Neuronal stem cell (in vitro differentiated cells): ENCODE measurements around the gene VTI1A.

Source experiments
- DNase-seq: peaks from one replicate; pipeline ENCODE4 v3.0.0-alpha.2; 2013; ENCODE audit warnings: low spot score
- H2AFZ ChIP-seq: one replicate; pipeline ENCODE4 v1.6.1; 2013; ENCODE audit warnings: mild to moderate bottlenecking, low read length, inconsistent platforms
- H2AK5ac ChIP-seq: 2 replicates; pipeline ENCODE4 v1.6.1; 2013; ENCODE audit warnings: low read depth, mild to moderate bottlenecking, inconsistent platforms, low read length, moderate library complexity, mixed read lengths
- H2BK120ac ChIP-seq: 2 replicates; pipeline ENCODE4 v1.6.1; 2013; ENCODE audit warnings: low read depth, mild to moderate bottlenecking, inconsistent platforms, low read length, moderate library complexity, mixed read lengths
- H2BK12ac ChIP-seq: one replicate; pipeline ENCODE4 v1.6.1; 2013; ENCODE audit warnings: low read length, inconsistent platforms
- H2BK15ac ChIP-seq: 2 replicates; pipeline ENCODE4 v1.6.1; 2013; ENCODE audit warnings: mild to moderate bottlenecking, low read length, inconsistent platforms, mixed read lengths
- H2BK5ac ChIP-seq: one replicate; pipeline ENCODE4 v1.6.1; 2013; ENCODE audit warnings: inconsistent platforms, mild to moderate bottlenecking, low read length, moderate library complexity
- H3K14ac ChIP-seq: one replicate; pipeline ENCODE4 v1.6.1; 2013; ENCODE audit warnings: low read length, inconsistent platforms
- H3K18ac ChIP-seq: 2 replicates; pipeline ENCODE4 v1.6.1; 2013; ENCODE audit warnings: low read length, inconsistent platforms
- H3K23ac ChIP-seq: 2 replicates; pipeline ENCODE4 v1.6.1; 2013; ENCODE audit warnings: low read depth, mild to moderate bottlenecking, mixed read lengths, low read length, inconsistent platforms; ENCODE audit not compliant: poor library complexity
- H3K27ac ChIP-seq: replicated peaks from 3 replicates; pipeline ENCODE4 v1.5.1; 2013; ENCODE audit warnings: low read length, inconsistent platforms
- H3K27me3 ChIP-seq, 3 experiments: 2 replicates each; pipeline ENCODE4 v1.6.1; 2013; ENCODE audit warnings: low read length in 3 of 3, mild to moderate bottlenecking in 2 of 3, inconsistent platforms in 1 of 3, low read depth in 1 of 3, mixed read lengths in 1 of 3, moderate library complexity in 1 of 3; ENCODE audit not compliant: control insufficient read depth in 3 of 3, insufficient read depth in 3 of 3
- H3K36me3 ChIP-seq, 2 donors: replicated peaks in 1 of 2; 2 replicates each; pipeline ENCODE4 v1.6.1; 2013; ENCODE audit warnings: low read length in 2 of 2; ENCODE audit not compliant: control insufficient read depth in 2 of 2, insufficient read depth in 2 of 2
- H3K4ac ChIP-seq: 2 replicates; pipeline ENCODE4 v1.6.1; 2013; ENCODE audit warnings: inconsistent platforms, mild to moderate bottlenecking, low read length, moderate library complexity
- H3K4me1 ChIP-seq, 2 donors: 1 replicate in 1 of 2; 2 replicates in 1 of 2; pipeline ENCODE4 v1.6.1; 2013; ENCODE audit warnings: low read length in 2 of 2, low read depth in 1 of 2; ENCODE audit not compliant: control insufficient read depth in 2 of 2, insufficient read depth in 1 of 2
- H3K4me2 ChIP-seq: one replicate; pipeline ENCODE4 v1.6.1; 2013; ENCODE audit warnings: mild to moderate bottlenecking, low read length, inconsistent platforms; ENCODE audit not compliant: insufficient read depth, poor library complexity, severe bottlenecking
- H3K4me3 ChIP-seq, 2 donors: 2 replicates each; pipeline ENCODE4 v1.5.1; 2013; ENCODE audit warnings: low read length in 2 of 2, mild to moderate bottlenecking in 2 of 2, inconsistent platforms in 1 of 2, moderate library complexity in 1 of 2
- H3K79me1 ChIP-seq: one replicate; pipeline ENCODE4 v1.6.1; 2013; ENCODE audit warnings: low read depth, mild to moderate bottlenecking, inconsistent platforms, low read length, moderate library complexity
- H3K9ac ChIP-seq: one replicate; pipeline ENCODE4 v1.6.1; 2013; ENCODE audit warnings: mild to moderate bottlenecking, low read depth, low read length, inconsistent platforms; ENCODE audit not compliant: poor library complexity
- H3K9me3 ChIP-seq, 2 donors: replicated peaks in 1 of 2; 2 replicates each; pipeline versions ENCODE3 to v1.6.1; 2013; ENCODE audit warnings: low read length in 2 of 2, mild to moderate bottlenecking in 2 of 2, inconsistent platforms in 1 of 2, low read depth in 1 of 2, mixed read lengths in 1 of 2, moderate library complexity in 1 of 2; ENCODE audit not compliant: control insufficient read depth in 2 of 2, insufficient read depth in 1 of 2
- H4K8ac ChIP-seq: one replicate; pipeline ENCODE4 v1.6.1; 2013; ENCODE audit warnings: low read depth, mild to moderate bottlenecking, inconsistent platforms, low read length, moderate library complexity
- H4K91ac ChIP-seq: one replicate; pipeline ENCODE4 v1.6.1; 2013; ENCODE audit warnings: low read length, low read depth, mild to moderate bottlenecking, inconsistent platforms; ENCODE audit not compliant: poor library complexity
- WGBS, 2 donors: extraction: QIAGEN DNeasy Blood & Tissue Kit; methylation state at CpG; one replicate each; pipeline ENCODE4 v1.1.7; 2013; ENCODE audit warnings: missing lambda C conversion rate in 2 of 2, mixed read lengths in 1 of 2; ENCODE audit not compliant: insufficient read length in 2 of 2, insufficient replicate concordance in 1 of 2; ENCODE audit errors: extremely low coverage in 2 of 2; 5-methylcytosine and 5-hydroxymethylcytosine counted together

The VTI1A gene

DNA sequence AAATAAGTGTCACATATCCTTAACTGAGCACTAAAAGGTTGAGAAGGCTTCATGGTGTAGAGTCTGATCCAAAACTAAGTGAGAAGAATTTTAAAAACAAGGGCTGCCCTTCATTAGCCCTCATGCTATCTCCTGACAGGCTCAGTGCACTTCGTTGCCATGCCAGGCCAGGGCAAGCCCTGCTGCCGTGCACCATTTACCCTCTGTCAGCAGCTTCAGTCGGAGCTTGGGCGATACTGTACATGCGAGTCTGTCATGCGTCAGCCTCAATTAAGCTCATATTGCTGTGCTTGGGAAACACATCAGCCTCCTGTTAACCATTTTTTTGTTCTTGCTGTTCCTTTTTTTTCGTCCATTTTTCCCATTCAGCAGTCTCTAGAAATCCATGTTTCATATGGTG, 166.6 kb downstream of the VTI1A start:
- H2BK5ac ChIP-seq: no peak overlapping the region
- H2BK15ac ChIP-seq: no peak overlapping the region
- no peak overlapping the region for H3K4me3 ChIP-seq
- H3K27ac ChIP-seq: no peak overlapping the region
- no peak overlapping the region for H2BK120ac ChIP-seq
- H3K23ac ChIP-seq: no peak overlapping the region
- no peak overlapping the region for H3K18ac ChIP-seq
- H3K79me1 ChIP-seq: no peaks in the 10 kb centered on the region
- H2BK12ac ChIP-seq: no peak overlapping the region
- H3K4me1 ChIP-seq: no peaks in the 10 kb centered on the region
- no peak overlapping the region for H3K9ac ChIP-seq
- WGBS, 2 donors: no CpG with 5 or more reads among the region's 7 CpGs
- no peak for DNase-seq
- H3K9me3 ChIP-seq: peaks cover 2 to 10% of the 10 kb centered on the region in 2 donors
- no peak overlapping the region for H4K91ac ChIP-seq
- no peak overlapping the region for H3K4me2 ChIP-seq
- no peak overlapping the region for H2AFZ ChIP-seq
- peaks cover 0 to 1% of the 10 kb centered on the region in 2 donors for H3K36me3 ChIP-seq
- no peak overlapping the region for H2AK5ac ChIP-seq
- no peak overlapping the region for H3K14ac ChIP-seq
- no peak overlapping the region for H3K4ac ChIP-seq
- H3K27me3 ChIP-seq: no peaks in the 10 kb centered on the region
- H4K8ac ChIP-seq: no peak overlapping the region

DNA sequence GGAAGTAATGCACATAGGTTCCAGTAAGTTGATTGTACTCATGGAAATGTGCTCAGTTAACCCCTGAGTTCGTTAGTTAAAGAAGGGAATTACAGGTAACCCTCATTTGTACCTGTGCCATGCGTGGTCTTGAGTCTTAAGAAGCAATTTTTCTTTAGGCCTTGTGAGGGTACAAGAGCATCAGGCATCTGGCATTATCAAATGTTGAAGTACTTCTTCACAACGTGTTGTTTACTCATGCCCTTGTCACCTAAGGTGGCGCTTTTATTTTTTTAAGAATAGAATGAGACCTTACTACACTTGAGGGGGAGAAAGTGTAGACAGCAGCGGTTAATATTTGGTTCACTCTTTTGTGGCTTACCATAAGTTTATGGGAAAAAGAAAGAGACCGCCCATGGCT, 167.1 kb downstream of the VTI1A start:
- no peak overlapping the region for H2BK12ac ChIP-seq
- no peak overlapping the region for H3K14ac ChIP-seq
- H3K36me3 ChIP-seq: peaks cover 0 to 1% of the 10 kb centered on the region in 2 donors
- no peak overlapping the region for H3K27ac ChIP-seq
- H3K4ac ChIP-seq: no peak overlapping the region
- H3K4me2 ChIP-seq: no peak overlapping the region
- no CpG with 5 or more reads among the region's 6 CpGs for WGBS, 2 donors
- H2BK5ac ChIP-seq: no peak overlapping the region
- H3K4me3 ChIP-seq: no peak overlapping the region
- H4K8ac ChIP-seq: no peak overlapping the region
- no peak overlapping the region for H3K23ac ChIP-seq
- H3K9ac ChIP-seq: no peak overlapping the region
- no peaks in the 10 kb centered on the region for H3K27me3 ChIP-seq
- no peaks in the 10 kb centered on the region for H3K4me1 ChIP-seq
- DNase-seq: no peak
- peaks cover 2 to 10% of the 10 kb centered on the region in 2 donors for H3K9me3 ChIP-seq
- no peak overlapping the region for H4K91ac ChIP-seq
- H3K18ac ChIP-seq: no peak overlapping the region
- H2AFZ ChIP-seq: no peak overlapping the region
- no peak overlapping the region for H2BK120ac ChIP-seq
- H2AK5ac ChIP-seq: no peak overlapping the region
- no peaks in the 10 kb centered on the region for H3K79me1 ChIP-seq
- H2BK15ac ChIP-seq: no peak overlapping the region

DNA sequence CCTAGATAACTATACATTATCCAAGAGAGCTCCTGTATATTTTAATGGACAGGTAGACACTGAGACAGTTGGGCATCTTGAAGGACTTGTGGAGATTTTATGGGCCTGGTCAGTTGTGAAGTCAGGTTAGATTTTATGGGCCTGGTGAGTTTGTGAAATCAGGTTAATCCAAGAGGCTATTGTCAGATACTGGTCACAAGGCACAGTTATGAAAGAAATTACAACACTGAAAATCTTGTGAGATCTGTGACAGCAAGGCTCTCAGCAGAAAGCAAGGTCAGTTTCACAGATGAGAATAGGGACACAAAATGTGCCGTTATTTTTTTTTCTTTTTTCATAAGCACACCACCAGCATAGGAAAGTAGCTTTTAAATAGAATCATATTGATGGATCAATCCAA, 167.6 kb downstream of the VTI1A start:
- Histone ChIP-seq H3K9ac (no peak overlapping the region), H4K91ac (no peak overlapping the region), H2AK5ac (no peak overlapping the region), H3K4me1 (no peaks in the 10 kb centered on the region), H3K18ac (no peak overlapping the region), H3K79me1 (no peaks in the 10 kb centered on the region), H3K4me2 (no peak overlapping the region), H3K9me3 (peaks cover 2 to 12% of the 10 kb centered on the region in 2 donors), H2BK12ac (no peak overlapping the region), H3K27ac (no peak overlapping the region), H3K4me3 (no peak overlapping the region), H3K36me3 (peaks cover 0 to 1% of the 10 kb centered on the region in 2 donors), H3K4ac (no peak overlapping the region), H3K27me3 (no peaks in the 10 kb centered on the region), H2BK120ac (no peak overlapping the region), H2AFZ (no peak overlapping the region), H2BK5ac (no peak overlapping the region), H3K23ac (no peak overlapping the region), H2BK15ac (no peak overlapping the region), H3K14ac (no peak overlapping the region), H4K8ac (no peak overlapping the region)
- DNase-seq: no peak
- no CpG with 5 or more reads among the region's 1 CpG for WGBS, 2 donors

DNA sequence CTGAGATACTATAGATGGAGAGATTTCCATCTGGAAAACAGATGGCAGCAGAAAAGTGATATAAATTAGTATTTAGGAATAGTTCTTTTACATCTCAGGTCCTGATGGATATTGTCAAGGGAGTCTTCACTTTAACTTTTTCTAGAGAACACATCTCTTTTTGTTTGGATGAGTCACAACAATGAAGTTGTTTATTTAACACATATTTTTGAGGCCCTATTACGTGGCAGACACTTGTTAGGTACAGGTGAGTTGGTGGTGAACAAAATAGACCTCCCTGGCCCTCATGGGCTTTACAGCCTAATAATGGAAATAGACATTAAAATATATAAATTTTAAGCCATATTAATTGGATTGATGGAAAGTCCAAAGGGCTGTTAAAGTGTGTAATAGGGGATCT, 168.3 kb downstream of the VTI1A start:
- Histone ChIP-seq H2AK5ac (no peak overlapping the region), H2BK15ac (no peak overlapping the region), H3K4ac (no peak overlapping the region), H4K91ac (no peak overlapping the region), H3K4me3 (no peak overlapping the region), H3K4me1 (no peaks in the 10 kb centered on the region), H2AFZ (no peak overlapping the region), H3K14ac (no peak overlapping the region), H3K27ac (no peak overlapping the region), H3K36me3 (peaks cover 0 to 1% of the 10 kb centered on the region in 2 donors), H3K79me1 (no peaks in the 10 kb centered on the region), H3K23ac (no peak overlapping the region), H3K9me3 (peaks cover 2 to 12% of the 10 kb centered on the region in 2 donors), H3K27me3 (no peaks in the 10 kb centered on the region), H2BK12ac (no peak overlapping the region), H4K8ac (no peak overlapping the region), H3K18ac (no peak overlapping the region), H2BK5ac (no peak overlapping the region), H3K4me2 (no peak overlapping the region), H2BK120ac (no peak overlapping the region), H3K9ac (no peak overlapping the region)
- no CpG with 5 or more reads among the region's 1 CpG for WGBS, 2 donors
- DNase-seq: no peak
